HG03045 (cell line): ENCODE measurements around the gene LTB.
"Not testable (repeated sequence)": the region's sequence is repeated elsewhere in the genome, so short reads cannot be mapped to it uniquely, and the experiment has no call there.

Experiments used
- ATAC-seq: cut with Tn5 transposase; IDR thresholded peaks from one replicate; pipeline ENCODE4 v1.9.1; 2021; ENCODE audit warnings: mild to moderate bottlenecking, moderate library complexity; ENCODE audit not compliant: unreplicated experiment

Gene LTB

GRCh38 chr6:31556307-31556706 lies 25.9 kb downstream of the LTB start:
- ATAC-seq, result no peak

DNA sequence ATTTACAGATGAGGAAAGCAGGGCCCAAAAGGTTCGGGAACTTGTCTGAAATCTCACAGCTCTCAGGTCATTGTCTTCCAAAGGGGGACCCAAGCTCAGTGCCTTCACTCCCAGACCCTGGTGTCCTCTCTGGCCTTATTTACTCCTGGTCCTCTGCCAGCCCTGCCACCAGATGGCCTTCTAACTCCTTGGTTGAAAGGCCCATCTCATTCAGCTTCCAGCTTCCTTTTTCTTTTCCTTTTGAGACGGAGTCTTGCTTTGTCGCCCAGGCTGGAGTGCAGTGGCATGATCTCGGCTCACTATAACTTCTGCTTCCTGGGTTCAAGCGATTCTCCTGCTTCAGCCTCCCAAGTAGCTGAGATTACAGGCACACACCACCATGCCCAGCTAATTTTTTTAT lies 30.9 kb downstream of the LTB start:
- not testable (repeated sequence) for ATAC-seq

- ATAC-seq, result no peak
Observed at GRCh38 chr6:31548544-31548873, 33.7 kb downstream of the LTB start.

- no peak for ATAC-seq
Observed at GRCh38 chr6:31547727-31548543, 34.3 kb downstream of the LTB start.

DNA sequence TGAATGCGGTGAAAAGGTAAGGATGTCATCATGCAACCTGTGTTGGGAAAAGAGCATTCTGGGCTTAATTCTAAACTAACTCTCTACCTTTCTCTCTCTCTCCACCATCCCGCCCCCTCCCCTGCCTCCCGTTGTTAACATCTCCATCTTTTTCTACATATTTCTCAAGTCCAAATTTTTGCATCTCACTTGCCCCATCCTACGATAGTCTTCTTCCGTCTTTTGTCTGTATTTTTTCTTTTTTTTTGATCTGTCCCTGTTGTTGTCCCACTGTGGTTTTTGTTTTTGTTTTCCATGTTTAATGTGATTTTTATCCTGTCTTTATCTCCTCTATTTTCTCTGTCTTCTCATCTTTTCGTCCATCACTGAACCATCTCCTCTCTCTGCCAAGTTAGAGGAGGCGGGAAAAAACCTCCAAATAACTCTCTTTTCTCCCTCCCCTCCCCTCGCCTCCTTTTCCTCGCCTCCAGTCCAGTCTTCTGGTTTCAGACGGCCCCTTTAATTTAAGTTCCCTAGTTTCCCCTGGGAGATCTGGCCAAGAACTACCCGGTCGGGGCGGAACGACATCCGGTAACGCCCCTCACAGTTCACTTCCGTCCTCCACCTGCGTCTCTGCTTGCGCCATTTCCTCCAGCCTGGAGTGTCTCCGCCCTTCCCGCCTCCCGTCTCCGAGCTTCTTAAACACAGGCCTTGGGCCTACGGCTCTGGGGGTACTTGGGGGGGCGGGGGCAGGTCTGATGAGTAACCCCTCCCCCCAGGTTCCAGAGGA lies 35.1 kb downstream of the LTB start, which contains the start of gene NFKBIL1:
Gene NFKBIL1, plus strand, starts transcription at position 651 of the 769 bp plus-strand sequence. Its CDS starts 87 bp downstream, at position 738.
- ATAC-seq, result peak; percentile 74

DNA sequence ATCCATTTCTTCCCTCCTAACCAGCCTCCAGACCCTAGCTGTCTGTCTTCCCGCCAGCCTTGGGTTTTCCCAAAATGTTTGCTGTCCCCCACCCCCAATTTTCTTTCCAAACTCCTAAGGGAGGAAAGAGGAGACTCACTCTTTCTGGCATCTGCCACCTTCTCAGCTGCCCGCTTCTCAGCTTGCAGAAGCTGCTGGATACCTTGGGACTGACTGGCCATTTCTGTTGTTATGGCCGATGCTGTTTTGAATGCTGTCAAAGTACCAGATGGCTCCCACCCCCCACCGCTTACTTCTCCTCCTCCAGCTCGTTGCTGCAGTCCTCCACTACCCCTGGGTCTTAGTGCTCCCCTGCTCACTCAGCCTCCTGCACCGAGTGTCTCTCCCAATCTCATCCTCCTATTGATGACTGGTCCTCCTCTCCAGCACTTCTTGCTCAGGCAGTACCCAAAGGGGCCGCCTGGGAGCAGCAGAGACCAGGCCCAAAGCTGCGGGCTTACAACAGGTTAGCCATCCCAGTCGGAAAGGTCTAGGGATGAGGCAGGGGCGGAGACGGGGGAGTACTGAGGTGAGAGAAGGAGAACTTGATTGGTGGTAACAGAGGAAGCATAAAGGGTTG lies 35.8 kb downstream of the LTB start, which contains the start of gene ATP6V1G2:
Gene ATP6V1G2, minus strand, starts transcription at position 270 of the 619 bp plus-strand sequence. Its CDS starts 49 bp downstream, at position 221.
- peak; percentile 39 for ATAC-seq

DNA sequence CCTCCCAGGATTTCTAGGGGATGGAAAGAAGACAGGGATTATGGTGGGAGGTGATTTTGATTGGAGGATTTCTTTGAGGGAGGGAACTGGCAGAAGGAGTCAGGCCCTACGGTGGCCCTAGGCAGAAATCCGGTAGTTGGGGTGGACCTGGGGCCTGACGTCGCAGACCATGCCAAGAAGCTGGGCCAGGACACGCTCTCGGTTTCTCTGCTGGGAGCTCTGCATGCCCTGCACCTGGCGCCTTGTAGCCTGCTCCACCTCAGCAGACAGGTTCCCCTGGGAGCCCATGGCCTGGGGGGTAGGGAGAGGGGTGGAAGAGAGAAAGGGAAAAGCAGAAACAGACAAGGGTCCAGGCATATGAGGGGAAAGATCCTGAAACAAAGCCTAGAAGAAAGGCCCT lies 36.9 kb downstream of the LTB start:
- ATAC-seq, result no peak

DNA sequence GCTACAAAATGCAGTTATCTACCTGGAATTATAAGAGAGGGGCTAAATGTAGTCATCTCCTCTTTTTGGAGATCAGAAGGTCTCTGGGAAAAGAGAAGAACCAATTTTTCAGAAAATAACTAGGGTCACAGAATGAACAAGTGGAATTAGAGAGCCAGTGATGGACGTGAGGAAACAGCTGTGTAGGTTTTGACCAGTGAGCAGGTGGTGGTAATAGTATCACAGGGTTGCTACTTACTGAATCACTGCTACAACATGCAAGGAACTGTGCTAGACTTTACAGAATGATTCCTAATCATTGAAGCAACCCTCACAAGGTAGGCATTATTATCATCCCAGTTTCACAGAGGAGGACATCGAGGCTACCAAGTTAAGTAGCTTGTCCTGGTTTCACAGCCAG lies 37.5 kb downstream of the LTB start:
- no peak for ATAC-seq

DNA sequence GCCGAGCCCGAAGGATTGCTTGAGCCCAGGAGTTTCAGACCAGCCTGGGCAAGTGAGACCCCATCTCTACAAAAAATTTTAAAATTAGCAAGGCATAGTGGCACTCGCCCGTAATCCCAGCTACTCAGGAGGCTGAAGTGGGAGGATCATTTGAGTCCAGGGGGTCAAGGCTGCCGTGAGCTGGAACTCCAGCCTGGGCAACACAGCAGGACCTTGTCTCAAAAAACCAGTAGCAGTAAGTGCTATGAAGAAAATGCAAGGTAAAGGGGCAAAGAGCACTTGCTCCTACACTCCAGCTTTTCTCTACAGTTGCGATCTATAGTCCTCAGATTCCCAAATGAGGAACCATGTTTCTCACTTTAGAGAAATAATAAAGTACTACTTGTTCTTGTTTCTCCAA lies 38.6 kb downstream of the LTB start:
- ATAC-seq, result no peak

GRCh38 chr6:31541658-31542521 lies 40.3 kb downstream of the LTB start, which contains the start of gene DDX39B:
DDX39B (minus strand) TSS chr6:31542003; CDS start chr6:31540532, 1,471 bp downstream.
- ATAC-seq, result peak; percentile 67

GRCh38 chr6:31541059-31541657 lies 41.1 kb downstream of the LTB start:
- ATAC-seq, result no peak

GRCh38 chr6:31540640-31541039 lies 41.6 kb downstream of the LTB start:
- ATAC-seq, result no peak

- no peak for ATAC-seq
Observed at GRCh38 chr6:31538805-31539400, 43.3 kb downstream of the LTB start.

DNA sequence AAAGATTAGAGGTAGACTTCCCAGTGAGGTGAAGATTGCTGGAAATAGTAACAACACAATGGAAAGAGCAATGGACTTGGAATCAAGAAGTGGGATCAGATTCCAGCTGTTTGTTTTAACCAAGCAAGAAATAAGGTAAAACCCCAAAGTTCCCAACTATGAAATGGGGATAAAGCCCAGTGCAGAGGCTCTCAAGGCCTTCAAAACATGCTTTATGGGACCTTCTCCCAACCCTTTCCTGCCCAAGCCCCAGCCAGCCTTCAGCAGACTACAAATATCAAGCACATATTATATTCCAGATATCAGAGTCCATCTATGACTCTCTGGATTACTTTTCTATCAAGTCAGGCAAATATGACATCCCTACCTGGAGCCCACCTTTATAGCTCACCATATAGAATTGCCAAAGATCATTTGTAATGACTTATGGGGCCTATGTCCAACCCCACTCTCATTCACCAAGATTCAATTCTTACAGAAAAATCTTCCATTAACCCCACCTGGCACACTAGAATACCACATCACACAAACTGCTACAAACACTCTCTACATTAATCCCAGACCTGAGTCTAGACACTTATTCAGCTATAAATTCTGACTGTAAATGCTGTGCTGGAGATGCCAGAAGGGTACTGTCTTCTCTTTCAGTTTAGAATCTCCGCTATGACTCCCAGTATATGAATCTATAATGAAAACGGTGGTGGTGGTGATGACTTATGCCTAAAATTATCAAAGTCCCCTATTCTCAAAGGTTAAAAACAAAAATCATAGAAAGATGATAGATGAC lies 46.5 kb downstream of the LTB start:
- ATAC-seq, result no peak

DNA sequence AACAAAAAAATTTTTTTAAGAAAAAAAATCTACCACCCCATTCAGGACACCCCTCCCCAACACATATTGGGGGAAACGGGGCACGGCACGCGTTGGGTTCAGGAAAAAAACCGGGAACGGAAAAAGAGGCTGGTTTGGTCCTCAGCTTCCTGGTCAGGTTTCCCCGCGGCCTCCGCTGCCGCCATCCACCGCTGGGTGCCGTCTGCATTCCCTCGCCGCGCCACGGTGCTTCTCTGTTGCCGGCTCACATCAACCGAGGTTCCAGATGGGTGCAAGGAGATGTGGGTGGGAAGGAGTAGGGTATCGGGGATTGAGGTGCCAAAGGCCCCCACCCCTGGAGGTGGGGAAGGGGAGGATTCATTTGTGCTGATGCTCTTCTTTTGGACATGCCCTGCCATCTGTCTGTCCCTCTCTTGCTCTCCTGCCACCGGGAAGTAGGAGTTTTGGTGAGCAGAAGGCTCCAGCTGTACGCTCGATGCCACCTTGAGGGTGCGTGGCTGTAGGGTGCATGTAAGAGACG lies 47.6 kb downstream of the LTB start:
- no peak for ATAC-seq

- no peak for ATAC-seq
Observed at GRCh38 chr6:31534011-31534410, 48.2 kb downstream of the LTB start.

GRCh38 chr6:31533455-31533841 lies 48.8 kb downstream of the LTB start:
- no peak for ATAC-seq

- ATAC-seq, result no peak
Observed at GRCh38 chr6:31532644-31533454, 49.4 kb downstream of the LTB start.
